NCI-H82 treated with DMSO at 0.1 percent for 48 hours (cell line): ENCODE data around the gene CHD9.
A peak's percentile ranks its signal among the peaks of the same experiment; 100 is the strongest.
"Not testable (repeated sequence)": the region's sequence is repeated elsewhere in the genome, so short reads cannot be mapped to it uniquely, and the experiment has no call there.

ENCODE experiments used
- DNase-seq: peaks from one replicate; lab custom pipeline; 2025; ENCODE audit not compliant: unreplicated experiment; lab: John Stamatoyannopoulos, UW

CHD9 gene

DNA sequence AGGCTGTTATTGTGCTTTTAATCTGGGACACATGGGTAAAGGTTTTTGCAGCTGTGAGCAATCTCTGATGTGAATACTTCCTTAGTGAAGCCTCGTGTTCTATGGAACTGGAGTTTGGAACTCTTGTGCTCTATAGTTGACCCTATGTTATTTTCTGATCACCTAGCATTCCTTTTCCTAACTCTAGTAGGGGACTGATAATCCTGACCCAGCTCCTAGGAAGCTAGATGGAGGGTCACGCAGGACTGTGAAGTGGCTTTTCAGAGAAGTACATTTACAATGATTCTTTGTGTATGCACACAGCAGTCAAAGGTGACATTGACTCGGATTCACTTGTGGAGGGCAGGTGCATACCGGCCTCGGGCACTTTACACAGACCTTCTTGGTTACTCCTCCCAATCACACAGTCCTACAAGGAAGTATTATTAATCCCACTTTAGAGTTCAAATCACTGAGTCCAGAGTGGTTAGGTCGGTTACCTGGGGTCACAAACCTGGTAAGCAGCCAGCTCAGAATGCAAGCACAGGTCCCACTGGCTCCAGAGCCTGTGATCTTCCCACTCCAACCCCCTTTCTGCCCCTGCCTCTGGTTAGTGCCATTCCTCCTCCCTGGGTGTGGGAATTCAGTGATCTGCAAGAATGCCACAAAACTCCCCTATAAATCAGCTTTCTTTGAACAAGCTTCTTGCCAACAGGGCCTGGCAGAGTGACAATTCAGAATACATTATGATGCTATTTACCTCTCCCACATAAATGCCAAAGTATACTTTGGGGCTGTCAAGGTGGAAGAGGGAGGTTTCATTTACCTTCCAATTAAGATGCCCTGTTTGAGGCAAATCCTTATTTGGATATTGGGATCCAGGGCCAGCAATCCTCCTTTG, 9.2 kb upstream of the CHD9 start:
- DNase-seq = no peak

DNA sequence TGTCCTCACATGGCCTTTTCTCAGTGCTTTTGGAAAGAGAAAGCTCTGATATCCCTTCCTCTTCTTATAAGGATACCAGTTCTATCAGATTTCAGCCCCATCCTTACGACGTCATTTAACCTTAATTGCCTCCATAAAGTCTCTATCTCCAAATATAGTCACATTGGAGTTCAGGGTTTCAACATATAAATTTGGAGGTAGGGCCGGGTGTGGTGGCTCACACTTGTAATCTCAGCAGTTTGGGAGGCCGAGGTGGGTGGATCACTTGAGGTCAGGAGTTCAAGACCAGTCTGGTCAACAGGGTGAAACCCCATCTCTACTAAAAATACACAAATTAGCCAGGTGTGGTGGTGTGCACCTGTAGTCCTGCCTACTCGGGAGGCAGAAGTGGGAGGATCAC, 7.3 kb upstream of the CHD9 start:
- not testable (repeated sequence) for DNase-seq

DNA sequence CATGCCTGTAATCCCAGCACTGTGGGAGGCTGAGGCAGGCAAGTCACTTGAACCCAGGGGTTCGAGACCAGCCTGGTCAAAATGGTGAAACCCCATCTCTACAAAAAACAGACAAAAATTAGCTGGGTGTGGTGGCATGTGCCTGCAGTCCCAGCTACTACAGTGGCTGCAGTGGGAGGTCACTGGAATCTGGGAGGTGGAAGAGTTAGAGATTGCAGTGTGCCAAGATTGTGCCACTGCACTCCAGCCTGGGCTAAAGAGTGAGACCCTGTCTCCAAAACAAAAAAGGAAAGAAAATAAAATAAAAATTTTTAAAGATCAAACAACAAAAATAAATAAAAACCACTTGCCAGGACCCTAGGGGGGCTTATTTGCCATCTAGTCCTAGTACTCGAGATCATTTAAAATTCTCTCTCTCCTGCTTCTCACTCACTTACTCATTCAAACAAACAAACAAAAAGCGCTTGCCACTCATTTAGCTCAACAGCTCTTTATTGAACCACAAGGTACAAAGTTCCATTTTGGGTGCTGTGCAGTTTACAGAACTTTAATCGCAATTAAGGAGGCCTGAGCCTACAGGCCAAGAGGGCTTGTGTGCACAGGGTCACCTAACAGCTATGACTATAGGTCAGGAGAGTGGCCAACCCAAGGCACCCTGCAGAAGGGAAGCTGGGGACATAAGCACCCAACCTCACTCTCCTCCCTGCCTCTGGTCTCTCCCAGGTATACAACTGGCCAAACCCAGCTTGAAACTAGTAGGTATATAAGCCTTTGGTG, 6.5 kb upstream of the CHD9 start:
- DNase-seq = no peak

DNA sequence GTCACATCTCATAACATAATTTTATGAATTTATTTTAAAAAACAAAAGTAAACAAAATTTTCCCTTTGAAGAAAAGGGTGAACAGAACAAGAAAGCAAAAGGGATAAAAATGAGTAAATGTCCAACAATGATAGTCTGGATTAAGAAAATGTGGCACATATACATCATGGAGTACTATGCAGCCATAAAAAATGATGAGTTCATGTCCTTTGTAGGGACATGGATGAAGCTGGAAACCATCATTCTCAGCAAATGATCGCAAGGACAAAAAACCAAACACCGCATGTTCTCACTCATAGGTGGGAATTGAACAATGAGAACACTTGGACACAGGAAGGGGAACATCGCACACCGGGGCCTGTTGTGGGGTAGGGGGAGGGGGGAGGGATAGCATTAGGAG, 3.5 kb upstream of the CHD9 start:
- not testable (repeated sequence) for DNase-seq

DNA sequence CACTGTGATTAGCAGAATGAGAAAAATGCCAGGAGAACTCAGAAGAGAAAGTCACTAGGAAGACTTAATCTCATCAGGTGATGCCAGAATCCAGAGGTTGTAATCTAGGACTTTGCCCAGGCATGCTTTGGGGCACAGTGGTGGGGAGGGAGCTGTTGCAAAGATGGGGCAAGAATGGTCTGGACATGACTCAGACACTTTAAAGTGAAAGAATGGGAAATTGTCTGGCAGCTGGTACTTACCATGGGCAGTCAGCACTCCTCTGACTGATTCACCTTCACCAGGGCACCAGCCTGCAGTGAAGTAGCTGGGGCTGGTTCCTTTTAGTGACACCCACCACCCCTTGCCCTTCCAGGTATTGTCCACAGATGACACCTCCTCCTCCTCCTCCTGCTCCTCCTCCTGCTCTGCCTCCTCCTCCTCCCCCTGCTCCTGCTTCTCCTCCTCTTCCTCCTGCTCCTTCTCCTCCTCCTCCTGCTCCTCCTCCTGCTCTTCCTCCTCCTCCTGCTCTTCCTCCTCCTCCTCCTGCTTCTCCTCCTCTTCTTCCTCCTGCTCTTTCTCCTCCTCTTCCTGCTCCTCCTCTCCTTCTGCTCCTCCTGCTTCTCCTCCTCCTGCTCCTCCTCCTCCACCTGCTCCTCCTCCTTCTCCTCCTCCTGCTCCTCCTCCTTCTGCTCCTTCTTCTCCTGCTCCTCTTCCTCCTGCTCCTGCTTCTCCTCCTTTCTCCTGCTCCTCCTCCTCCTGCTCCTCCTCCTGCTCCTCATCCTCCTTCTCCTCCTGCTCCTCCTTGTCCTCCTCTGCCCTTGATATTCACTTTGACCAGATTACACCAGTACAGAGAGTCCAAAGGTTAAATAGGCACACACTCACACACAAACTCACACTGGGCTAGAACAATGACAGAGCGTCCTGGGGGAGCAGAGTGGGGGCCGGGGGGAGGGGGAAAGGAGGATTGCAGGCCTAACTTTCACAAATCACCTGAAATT, 2.0 kb upstream of the CHD9 start, which contains the start of gene CHD9NB:
Gene CHD9NB (minus strand): TSS at position 379 of the 983 bp plus-strand sequence. CDS start 8,739 bp downstream, outside the sequence.
- DNase-seq = no peak

DNA sequence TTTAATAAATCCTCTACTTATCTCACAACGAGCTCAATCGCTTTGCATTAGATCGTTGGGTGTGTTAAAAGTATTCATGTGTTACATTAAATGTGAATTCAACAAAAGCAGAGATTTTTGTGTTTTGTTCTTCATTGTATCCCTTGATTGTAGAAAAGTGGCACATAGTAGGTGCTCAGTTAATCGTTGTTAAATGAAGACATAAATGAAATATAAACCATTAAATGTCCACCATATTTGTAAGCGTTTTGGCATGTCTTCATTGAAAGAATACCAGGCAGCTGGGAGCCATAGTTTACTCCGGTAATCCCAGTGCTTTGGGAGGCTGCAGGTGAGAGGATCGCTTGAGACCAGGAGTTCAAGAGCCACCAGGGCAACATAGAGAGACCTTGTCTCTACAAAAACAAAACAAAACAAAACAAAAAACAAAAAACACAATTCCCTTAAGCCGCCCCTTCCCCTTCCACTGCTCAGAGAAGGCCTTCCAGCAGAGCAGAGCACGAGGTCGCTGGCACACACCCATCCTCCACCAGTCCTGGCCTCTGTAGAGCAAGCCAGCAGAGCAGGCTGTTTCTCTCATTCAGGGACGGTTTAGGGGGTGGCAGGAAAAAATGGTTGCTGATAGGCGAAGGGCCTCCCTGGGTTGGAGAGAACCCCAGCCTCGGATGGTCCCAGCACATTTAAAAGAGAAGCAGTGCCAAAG, 673 bp upstream of the CHD9 start:
- no peak for DNase-seq

DNA sequence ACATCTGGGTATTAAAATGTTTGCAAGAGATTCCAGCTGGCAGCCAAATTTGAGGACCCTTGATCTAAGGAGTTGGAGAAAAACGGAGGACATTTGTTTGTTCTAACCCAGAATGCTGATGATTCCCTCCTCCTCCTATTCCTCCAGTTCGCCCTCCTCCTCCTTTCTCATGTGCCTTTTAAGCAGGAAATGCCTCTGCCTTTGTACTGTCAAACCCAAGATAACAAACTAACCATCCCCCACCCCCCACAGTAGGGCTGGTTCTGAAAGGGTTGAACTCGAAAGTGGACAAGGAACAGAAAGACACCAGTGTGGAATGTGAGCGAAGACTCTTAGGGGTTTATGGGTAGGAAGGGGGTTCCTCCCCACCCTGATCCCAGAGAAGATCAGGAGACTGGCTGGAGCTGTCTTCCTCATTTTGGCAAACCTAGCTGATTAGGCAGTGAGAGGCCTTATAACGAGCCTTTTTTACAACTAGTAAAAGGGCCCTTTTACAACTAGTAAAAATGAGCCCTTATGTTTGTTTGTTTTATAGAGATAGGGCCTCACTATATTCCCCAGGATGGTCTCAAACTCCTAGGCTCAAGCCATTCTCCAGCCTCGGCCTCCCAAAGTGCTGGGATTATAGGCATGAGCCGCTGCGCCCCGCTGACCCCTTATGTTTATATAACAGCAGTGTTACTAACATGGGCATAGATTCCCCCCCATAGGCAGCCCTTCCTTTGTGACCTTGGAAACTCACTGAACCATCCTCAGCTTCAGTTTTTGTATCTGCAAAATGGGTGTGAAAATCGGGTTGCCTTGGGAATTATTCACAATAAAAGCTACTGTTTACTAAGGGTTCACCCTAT, 975 bp downstream of the CHD9 start:
- DNase-seq = no peak

DNA sequence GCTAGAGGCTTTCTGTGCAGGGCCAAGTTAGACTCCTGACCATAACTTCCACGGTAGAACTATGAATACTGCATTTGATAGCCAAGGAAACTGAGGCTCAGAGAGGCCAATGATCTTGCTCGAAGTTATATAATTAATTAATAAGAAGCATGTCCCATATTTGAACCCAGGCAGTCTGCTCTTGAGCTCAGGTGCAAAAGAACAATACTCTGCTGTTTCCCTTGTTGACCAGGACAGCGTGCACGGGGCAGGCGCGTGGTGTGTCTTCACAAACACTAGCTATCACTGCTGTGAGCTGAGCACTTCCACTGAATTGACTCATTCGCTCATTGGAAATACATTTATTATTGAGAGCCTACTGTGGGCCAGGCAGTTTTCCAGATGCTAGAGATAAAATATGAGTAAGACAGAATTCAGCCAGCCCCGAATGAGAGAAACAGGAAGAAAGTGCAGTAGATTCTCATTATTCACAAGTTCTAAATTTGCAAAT, 1.6 kb downstream of the CHD9 start:
- DNase-seq = no peak

DNA sequence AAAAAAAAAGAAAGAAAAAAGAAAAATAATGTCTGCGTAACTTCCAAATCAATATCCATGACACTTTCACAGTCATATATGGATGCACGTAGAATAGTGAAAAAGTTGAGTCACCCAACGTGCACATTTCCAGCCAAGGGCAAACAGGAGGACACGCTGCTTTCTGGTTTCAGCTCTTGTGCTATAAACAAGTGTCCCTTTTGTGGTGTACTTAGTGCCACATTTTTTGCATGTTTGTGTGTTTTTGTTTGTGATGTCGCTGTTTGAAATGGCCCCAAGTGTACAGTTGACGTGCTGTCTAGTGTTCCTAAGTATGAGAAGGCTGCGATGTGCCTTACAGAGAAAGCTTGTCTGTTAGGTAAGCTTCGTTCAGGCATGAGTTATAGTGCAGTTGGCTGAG, 2.9 kb downstream of the CHD9 start:
- no peak for DNase-seq

DNA sequence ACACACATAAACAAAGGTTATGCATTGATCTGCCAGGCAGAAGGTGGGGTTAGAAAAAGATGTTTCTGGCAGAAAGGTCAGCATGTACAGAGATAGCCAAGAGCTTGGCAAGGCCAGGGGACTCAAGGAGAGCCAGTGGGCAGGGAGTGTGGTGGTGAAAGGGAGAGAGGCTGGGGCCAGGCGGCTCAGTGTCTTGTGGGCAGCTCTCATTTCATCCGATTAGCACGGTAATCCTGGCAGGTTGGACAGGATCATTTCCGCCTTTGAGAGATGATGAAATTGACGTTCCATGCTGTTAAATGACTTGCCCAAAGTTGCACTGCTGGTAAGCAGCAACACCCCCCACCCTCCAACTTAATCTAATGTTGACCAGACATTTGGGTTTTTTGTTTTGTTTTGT, 3.6 kb downstream of the CHD9 start:
- DNase-seq = peak; percentile 55

DNA sequence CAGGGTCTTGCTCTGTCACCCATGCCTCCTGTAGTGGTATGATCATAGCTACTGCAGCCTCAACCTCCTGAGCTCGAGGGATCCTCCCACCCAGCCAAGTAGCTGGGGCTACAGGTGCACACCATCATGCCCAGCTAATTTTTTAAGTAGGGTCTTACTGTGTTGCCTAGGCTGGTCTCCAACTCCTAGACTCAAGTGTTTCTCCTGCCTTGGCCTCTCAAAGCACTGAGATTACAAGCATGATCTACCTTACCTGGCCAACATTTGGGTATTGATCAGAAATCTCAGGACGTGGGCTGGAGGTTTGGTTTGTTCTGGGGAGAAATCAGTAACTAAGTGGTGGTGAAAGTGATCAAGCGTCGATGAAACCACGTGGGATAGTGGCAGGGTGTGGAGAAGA, 4.1 kb downstream of the CHD9 start:
- no peak for DNase-seq

DNA sequence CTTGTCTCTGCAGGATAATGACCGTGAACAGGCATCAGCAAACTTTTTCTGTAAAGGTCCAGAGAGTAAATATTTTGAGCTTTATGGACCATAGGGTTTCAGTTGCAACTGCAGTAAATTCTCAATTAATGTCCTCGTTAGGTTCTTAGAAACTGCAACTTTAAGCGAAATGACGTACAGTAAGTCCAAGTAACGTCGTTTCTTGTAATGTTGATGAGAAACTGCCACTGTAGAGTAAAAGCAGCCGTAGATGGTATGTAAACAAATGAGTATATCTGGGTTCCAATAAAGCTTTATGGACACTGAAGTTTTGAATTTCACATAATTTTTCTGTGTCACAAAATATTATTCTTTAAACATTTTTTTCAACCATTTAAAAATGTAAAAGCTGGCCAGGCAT, 4.9 kb downstream of the CHD9 start:
- DNase-seq = no peak

DNA sequence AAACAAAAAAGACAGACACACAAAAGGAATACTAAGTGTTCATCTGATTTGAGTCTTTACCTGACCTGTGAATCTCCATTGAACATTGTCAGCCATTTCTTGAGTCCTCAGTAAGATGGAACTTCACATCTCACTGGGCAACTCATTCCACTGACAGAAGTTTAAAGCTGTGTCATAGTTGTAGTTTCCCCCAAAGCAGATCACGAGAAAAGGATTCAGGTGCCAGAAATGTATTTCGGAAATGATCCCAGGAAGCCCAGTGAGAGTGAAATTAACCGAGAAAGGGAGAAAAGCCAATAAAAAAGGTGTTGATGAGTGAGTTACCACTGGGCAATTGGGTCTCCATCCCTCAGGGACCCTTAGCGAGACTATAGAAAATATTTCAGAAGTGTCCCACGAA, 6.5 kb downstream of the CHD9 start:
- DNase-seq = no peak

DNA sequence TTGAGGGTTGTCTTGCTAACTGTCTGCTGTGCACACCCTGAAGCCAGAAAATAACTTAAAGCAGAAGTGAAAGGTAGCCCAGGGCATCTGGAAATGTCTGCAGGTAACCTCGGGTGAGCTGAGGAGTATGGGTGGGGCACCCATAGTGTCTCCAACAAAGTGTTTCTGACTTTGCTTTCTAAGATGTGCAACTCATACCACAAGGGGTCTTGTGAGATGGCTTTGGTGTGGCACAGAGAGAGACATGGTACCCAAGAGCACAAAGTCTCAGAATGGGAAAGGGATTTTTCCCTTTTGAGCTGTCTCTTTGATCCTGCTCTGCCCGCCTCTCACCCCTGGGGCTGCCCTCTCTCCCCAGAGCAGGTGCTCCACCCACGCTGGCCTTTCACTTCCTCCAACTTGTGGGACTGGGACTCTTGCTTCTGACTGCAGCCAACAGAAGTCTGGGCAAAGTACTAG, 6.9 kb downstream of the CHD9 start:
- no peak for DNase-seq

DNA sequence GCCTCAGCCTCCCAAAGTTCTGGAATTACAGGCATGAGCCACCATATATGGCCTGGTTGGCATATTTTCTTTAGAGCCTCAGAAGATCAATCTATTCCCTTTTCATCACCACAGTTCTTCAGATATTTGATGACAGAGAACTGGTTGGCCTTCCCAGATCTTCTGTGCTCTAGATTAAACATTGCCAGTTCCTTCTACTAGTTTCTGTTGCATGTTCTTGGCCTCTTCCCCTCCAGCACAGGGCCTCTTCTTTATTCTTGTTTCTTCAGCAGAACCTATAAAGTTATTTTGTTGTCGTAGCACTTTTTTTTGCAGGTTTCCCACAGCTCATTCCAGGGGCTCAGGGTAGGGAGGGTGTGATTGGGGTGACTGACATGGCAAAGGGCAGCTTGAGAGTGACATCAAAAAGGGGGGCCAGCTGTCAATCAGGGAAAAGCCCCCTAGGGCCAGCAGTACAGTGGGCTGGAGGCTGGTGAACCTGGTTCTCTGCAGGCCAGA, 9.3 kb downstream of the CHD9 start:
- DNase-seq = no peak

DNA sequence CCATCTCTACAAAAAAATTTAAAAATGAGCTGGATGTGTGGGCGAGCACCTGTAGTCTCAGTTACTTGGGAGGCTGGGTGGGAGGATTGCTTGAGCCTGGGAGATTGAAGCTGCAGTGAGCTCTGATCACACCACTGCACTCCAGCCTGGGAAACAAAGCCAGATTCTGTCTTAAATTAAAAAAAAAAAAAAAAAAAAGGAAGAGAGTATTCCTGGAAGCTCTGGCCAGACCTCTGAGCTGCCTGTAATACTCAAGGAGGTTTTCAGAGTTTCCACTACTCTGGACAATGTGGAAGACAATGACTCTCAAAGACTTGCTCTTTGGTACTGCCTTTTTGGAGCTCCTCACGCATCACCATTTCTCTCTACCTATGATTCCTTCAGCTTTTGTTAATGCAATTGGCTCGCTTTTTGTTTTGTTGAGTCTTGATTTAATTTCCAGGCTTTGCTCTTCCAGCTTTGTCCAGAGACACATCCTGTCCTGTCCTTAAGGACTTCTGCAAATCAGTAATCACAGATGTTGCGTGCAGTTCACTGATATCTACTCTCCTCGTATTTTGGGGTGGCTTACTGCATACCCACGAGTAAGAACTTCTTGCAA, 10.8 kb downstream of the CHD9 start:
- DNase-seq = no peak

DNA sequence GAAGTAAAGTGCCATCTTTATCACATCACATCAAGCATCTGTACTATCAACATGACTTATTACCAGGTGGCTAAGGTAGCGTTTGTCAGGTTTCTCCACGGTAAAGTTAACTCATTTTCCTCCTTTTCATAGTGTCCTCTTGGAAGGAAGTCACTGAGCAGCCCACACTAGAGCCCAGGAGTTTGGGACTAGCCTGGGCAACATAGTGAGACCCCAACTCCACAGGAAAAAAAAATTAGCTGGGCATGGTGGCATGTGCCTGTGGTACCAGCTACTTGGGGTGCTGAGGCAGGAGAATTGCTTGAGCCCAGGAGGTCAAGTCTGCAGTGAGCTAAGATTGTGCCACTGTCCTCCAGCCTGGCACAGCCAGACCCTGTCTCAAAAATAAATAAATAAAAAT, 12.9 kb downstream of the CHD9 start:
- DNase-seq = no peak

DNA sequence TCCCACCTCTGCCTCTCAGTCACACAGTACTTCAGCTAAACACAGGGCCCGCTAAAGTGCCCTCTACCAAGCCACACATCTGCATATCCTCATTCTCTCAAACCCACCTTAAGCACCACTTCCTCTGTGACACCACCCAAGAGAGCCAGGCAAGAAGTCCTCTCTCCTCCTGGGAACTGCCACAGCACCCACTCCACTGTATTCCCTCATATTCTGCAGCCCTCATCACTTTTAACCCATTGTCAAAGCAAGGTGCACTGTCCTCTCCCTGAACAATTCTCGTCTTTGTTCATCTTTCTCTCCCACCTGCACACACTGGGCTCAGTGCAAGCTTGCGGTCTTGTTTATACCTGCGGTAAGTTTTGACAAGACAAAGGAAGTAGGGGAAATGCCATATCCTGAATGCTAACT, 13.6 kb downstream of the CHD9 start:
- no peak for DNase-seq

DNA sequence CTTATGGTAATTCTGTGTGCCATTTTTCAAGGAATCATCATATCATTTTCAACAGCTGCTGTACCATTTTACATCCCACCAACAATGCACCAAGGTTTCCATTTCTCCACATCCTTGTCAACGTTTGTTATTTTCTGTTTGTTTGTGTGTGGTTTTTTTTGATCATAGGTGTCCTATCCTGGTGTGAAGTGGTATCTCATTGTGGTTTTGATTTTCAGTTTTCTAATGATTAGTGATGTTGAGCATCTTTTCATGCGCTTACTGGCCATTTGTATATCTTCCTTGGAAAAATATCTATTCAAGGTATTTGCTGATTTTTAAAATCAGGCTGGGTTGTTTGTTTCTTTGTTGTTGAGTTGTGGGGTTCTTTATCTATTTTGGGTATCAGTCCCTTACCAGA, 15.0 kb downstream of the CHD9 start:
- DNase-seq = no peak
